ENCODE results near the gene PRICKLE3. TPM values are rescaled to one million over a fixed set of nuclear protein-coding genes. Genes with fewer than 3 reads are reported as not detected.
A peak's percentile ranks its signal among the peaks of the same experiment; 100 is the strongest.

Gene PRICKLE3
- total and polyA plus RNA-seq, 7 experiments from 2014 or later, result 1.4 to 19.8 (median 9.0) TPM

DNA sequence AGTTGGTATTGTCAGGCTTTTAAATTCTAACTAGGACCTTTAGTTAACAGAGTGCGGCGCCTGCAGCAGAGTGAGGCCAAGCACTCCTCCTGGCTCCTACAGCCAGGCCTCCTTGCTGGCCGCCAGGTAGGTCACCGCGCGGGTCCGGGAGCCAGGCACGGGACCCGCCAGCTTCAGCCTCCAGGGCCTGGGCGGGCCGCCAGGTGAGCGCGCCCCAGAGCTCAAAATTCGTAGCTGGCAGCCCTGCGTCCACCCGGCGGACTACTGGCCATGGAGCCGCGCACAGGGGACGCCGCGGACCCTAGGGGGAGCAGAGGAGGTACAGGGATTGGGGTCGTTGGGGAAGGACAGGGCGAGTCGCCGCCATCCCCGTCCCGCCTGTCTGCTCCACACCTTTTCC, 23.6 kb downstream of the PRICKLE3 start, which contains the start of gene MAGIX:
Gene MAGIX (plus strand): TSS at position 139 of the 400 bp plus-strand sequence. CDS start 132 bp downstream, at position 271.
- ATAC-seq (no peak), DNase-seq (no peak)
- H3K36me3 Mint-ChIP-seq, result peaks cover 0 to 3% (median 0%) of the 10 kb centered on the region in 5 donors
- peak within 1 kb of the TSS; percentile 43 to 84 (median 72) for H3K4me3 Mint-ChIP-seq
- intact Hi-C loops (cut with micrococcal nuclease), result loop anchor here (1.0 to 10.0 kb wide), 6 partner anchors 10 to 715 kb away; partner anchors contain the start of genes GPKOW (in 2 of the 2), PQBP1 (in 2 of the 2), TIMM17B (in 2 of the 2) and PRAF2 (in 1 of the 2)
- Histone ChIP-seq H3K4me3 (ENCODE audit: low read length) (peak within 1 kb of the TSS; percentile 50), H3K9me3 (ENCODE audit: control insufficient read depth in 2 of 3, low read length in 3 of 3) (no peaks in the 10 kb centered on the region), H3K36me3 (ENCODE audit: control insufficient read depth in 2 of 3, insufficient read depth in 3 of 3, low read length in 3 of 3) (no peaks in the 10 kb centered on the region), H3K4me1 (ENCODE audit: control insufficient read depth in 2 of 2, insufficient read depth in 2 of 2, low read length in 2 of 2) (peaks cover 10 to 13% of the 10 kb centered on the region in 2 donors), H3K27me3 (ENCODE audit: control insufficient read depth in 2 of 2, insufficient read depth in 2 of 2, low read length in 2 of 2) (no peaks in the 10 kb centered on the region), H3K27ac (ENCODE audit: low read depth, low read length) (peak within 1 kb of the TSS; percentile 74)
- H3K4me1 Mint-ChIP-seq, result peaks cover 11 to 29% (median 21%) of the 10 kb centered on the region in 7 donors
- CTCF ChIA-PET, result no interaction called here
- POLR2A ChIA-PET, result no interaction called here
- peaks cover 0 to 2% (median 0%) of the 10 kb centered on the region in 11 donors for H3K9me3 Mint-ChIP-seq
- H3K27me3 Mint-ChIP-seq, result peaks cover 0 to 2% (median 0%) of the 10 kb centered on the region in 5 donors
- H3K27ac Mint-ChIP-seq, result peak within 1 kb of the TSS in 8 of 9 donors; percentile 6 to 92 (median 78)

DNA sequence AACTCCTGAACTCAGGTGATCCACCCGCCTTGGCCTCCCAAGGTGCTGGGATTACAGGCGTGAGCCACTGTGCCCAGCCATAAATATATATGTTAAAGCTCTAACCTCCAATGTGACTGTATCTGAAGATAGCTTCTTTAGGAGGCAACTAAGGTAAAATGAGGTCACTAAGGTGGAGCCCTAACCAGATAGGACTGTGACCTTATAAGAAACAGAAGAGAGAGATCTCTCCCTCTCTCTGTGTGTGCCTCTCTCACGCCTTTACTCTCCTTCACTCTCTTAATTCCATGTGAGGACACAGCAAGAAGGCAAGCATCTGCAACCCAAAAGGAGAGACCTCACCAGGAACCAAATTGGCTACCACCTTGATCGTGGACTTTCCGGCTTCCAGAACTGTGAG, 24.5 kb downstream of the PRICKLE3 start:
- ChIA-PET CTCF (interaction anchor here (0.6 kb wide), 1 partner anchor 40 kb away, joined by 4 read pairs; no protein-coding TSS in a partner anchor), POLR2A (interaction anchor here (0.7 kb wide), 1 partner anchor 588 kb away, joined by 3 read pairs; the partner anchor contains the start of gene RBM3)
- DNase-seq (no peak), ATAC-seq (no peak)
- H3K36me3 Mint-ChIP-seq, result peaks cover 0 to 3% (median 0%) of the 10 kb centered on the region in 5 donors
- H3K27ac Mint-ChIP-seq, result peak overlapping the region in 1 of 9 donors; percentile 6
- no peak overlapping the region for H3K4me3 Mint-ChIP-seq
- Histone ChIP-seq H3K4me1 (ENCODE audit: control insufficient read depth in 2 of 2, insufficient read depth in 2 of 2, low read length in 2 of 2) (peaks cover 6 to 9% of the 10 kb centered on the region in 2 donors), H3K27me3 (ENCODE audit: control insufficient read depth in 2 of 2, insufficient read depth in 2 of 2, low read length in 2 of 2) (no peaks in the 10 kb centered on the region), H3K27ac (ENCODE audit: low read depth, low read length) (no peak overlapping the region), H3K9me3 (ENCODE audit: control insufficient read depth in 2 of 3, low read length in 3 of 3) (no peaks in the 10 kb centered on the region), H3K36me3 (ENCODE audit: control insufficient read depth in 2 of 3, insufficient read depth in 3 of 3, low read length in 3 of 3) (no peaks in the 10 kb centered on the region), H3K4me3 (ENCODE audit: low read length) (no peak overlapping the region)
- H3K9me3 Mint-ChIP-seq, result peaks cover 0 to 2% (median 0%) of the 10 kb centered on the region in 11 donors
- peaks cover 7 to 22% (median 13%) of the 10 kb centered on the region in 7 donors for H3K4me1 Mint-ChIP-seq
- peaks cover 0 to 2% (median 0%) of the 10 kb centered on the region in 5 donors for H3K27me3 Mint-ChIP-seq
- intact Hi-C loops (cut with micrococcal nuclease), result loop anchor here (2.0 to 10.0 kb wide), 4 partner anchors 39 to 716 kb away; partner anchors contain the start of genes PQBP1 (in 2 of the 2), TIMM17B (in 2 of the 2), GPKOW (in 1 of the 2) and PRAF2 (in 1 of the 2)

DNA sequence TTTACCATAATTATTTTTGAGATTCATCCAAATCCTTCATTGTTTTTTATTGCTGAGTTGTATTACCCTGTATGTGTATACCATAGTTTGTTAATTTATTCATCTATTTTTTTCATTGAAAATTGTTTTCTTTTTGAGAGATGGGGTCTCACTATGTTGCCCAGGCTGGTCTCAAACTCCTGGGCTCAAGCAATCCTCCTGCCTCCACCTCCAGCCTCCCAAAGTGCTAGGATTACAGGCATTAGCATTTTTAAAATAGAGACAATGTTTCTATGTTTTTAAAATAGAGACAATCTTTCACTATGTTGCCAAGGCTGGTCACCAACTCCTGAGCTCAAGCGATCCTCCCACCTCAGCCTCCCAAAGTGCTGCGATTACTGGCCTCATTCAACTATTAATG, 25.3 kb downstream of the PRICKLE3 start:
- peaks cover 7 to 17% (median 9%) of the 10 kb centered on the region in 7 donors for H3K4me1 Mint-ChIP-seq

DNA sequence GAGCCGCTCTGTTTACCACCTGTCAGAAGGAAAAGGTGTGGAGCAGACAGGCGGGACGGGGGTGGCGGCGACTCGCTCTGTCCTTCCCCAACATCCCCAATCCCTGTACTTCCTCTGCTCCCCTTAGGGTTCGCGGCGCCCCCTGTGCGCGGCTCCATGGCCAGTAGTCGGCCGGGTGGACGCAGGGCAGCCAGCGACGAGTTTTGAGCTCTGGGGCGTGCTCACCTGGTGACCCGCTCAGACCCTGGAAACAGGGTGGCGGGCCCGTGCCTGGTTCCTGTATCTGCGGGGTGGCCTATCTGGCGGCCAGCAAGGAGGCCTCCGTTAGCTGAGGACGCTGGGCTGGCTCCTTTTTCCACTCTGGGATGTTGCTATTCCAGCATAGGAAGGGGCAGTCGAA, 29.0 kb downstream of the PRICKLE3 start:
- no peaks in the 10 kb centered on the region for H3K36me3 Mint-ChIP-seq
- Histone ChIP-seq H3K4me1 (ENCODE audit: control insufficient read depth in 2 of 2, insufficient read depth in 2 of 2, low read length in 2 of 2) (peaks cover 0 to 6% of the 10 kb centered on the region in 2 donors), H3K27me3 (ENCODE audit: control insufficient read depth in 2 of 2, insufficient read depth in 2 of 2, low read length in 2 of 2) (no peaks in the 10 kb centered on the region), H3K36me3 (ENCODE audit: control insufficient read depth in 2 of 3, insufficient read depth in 3 of 3, low read length in 3 of 3) (no peaks in the 10 kb centered on the region), H3K27ac (ENCODE audit: low read depth, low read length) (no peak overlapping the region), H3K4me3 (ENCODE audit: low read length) (no peak overlapping the region), H3K9me3 (ENCODE audit: control insufficient read depth in 2 of 3, low read length in 3 of 3) (no peaks in the 10 kb centered on the region)
- peaks cover 7 to 21% (median 13%) of the 10 kb centered on the region in 7 donors for H3K4me1 Mint-ChIP-seq
- peaks cover 0 to 2% (median 0%) of the 10 kb centered on the region in 11 donors for H3K9me3 Mint-ChIP-seq
- ATAC-seq, result no peak
- H3K4me3 Mint-ChIP-seq, result peak overlapping the region in 4 of 10 donors; percentile 25 to 36 (median 33)
- H3K27ac Mint-ChIP-seq, result peak overlapping the region in 2 of 9 donors; percentile 32 to 55
- peaks cover 0 to 2% (median 0%) of the 10 kb centered on the region in 5 donors for H3K27me3 Mint-ChIP-seq
- CTCF ChIA-PET, result no interaction called here
- intact Hi-C loops (cut with micrococcal nuclease), result loop anchor here in 1 of 2 donors (5.0 kb wide), 1 partner anchor 35 kb away; no protein-coding TSS in a partner anchor
- DNase-seq, result no peak
- POLR2A ChIA-PET, result interaction anchor here (1.1 kb wide), 1 partner anchor 10 kb away, joined by 4 read pairs; no protein-coding TSS in a partner anchor

More for the DNA sequence above, 25.3 kb downstream of the PRICKLE3 start:
- Histone ChIP-seq H3K4me1 (ENCODE audit: control insufficient read depth in 2 of 2, insufficient read depth in 2 of 2, low read length in 2 of 2) (peaks cover 3 to 6% of the 10 kb centered on the region in 2 donors), H3K27me3 (ENCODE audit: control insufficient read depth in 2 of 2, insufficient read depth in 2 of 2, low read length in 2 of 2) (no peaks in the 10 kb centered on the region), H3K9me3 (ENCODE audit: control insufficient read depth in 2 of 3, low read length in 3 of 3) (no peaks in the 10 kb centered on the region), H3K4me3 (ENCODE audit: low read length) (no peak overlapping the region), H3K27ac (ENCODE audit: low read depth, low read length) (no peak overlapping the region), H3K36me3 (ENCODE audit: control insufficient read depth in 2 of 3, insufficient read depth in 3 of 3, low read length in 3 of 3) (no peaks in the 10 kb centered on the region)
- DNase-seq (no peak), ATAC-seq (no peak)
- Mint-ChIP-seq H3K9me3 (peaks cover 0 to 2% (median 0%) of the 10 kb centered on the region in 11 donors), H3K4me3 (no peak overlapping the region), H3K27ac (no peak overlapping the region), H3K27me3 (peaks cover 0 to 2% (median 0%) of the 10 kb centered on the region in 5 donors), H3K36me3 (peaks cover 0 to 3% (median 0%) of the 10 kb centered on the region in 5 donors)
- ChIA-PET POLR2A (no interaction called here), CTCF (interaction anchor here (0.6 kb wide), 1 partner anchor 40 kb away, joined by 4 read pairs; no protein-coding TSS in a partner anchor)
- intact Hi-C loops (cut with micrococcal nuclease), result loop anchor here (5.0 to 10.0 kb wide), 3 partner anchors 86 to 716 kb away; partner anchors contain the start of genes PQBP1 (in 2 of the 2), TIMM17B (in 2 of the 2), PRAF2 (in 1 of the 2) and USP27X (in 1 of the 2)

DNA sequence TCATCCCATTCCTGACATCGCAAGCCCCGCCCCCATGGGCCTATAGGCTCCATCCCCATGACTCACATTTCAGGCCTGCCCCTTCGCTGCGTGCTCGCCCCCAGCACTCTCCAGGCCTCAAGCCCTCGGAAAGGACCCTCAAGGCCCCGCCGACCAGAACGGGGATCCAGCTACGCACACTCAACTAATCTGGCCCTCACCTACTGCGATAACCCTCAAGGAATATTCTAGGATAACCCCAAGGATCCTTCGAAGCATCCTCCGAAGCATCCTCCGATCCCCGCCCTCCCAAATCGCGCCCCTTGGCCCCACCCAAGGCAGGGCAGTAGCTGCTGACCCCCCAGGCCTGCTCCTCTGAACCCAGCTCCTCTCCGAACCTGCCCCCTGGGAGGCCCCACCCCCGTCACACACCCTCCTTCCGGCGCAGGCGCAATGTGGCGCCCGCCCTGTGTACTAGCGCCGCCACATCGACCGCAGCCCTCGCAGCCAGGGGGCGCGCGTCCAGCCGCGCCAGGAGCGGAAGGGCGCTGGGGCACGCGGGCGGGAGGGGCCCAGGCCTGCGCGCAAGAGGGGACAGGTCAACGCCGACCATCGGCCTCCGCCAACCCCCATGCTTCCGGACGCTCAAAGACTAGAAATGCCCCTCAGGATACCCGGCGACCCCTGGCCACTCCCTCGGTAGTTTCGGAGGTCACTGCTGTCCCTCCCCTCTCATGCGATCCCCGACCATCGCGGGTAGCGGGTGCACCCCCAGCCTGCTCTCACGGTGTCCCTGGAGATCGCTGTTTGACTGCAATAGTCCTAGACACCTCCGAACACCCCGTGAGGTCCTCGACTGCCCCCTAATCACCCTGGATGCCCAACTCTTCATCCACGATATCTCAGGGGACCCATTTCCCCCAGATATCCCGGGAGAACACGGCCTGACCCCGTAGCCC, 30.0 kb downstream of the PRICKLE3 start:
- Histone ChIP-seq H3K27me3 (ENCODE audit: control insufficient read depth in 2 of 2, insufficient read depth in 2 of 2, low read length in 2 of 2) (no peaks in the 10 kb centered on the region), H3K4me3 (ENCODE audit: low read length) (peak overlapping the region; percentile 74), H3K4me1 (ENCODE audit: control insufficient read depth in 2 of 2, insufficient read depth in 2 of 2, low read length in 2 of 2) (peaks cover 0 to 6% of the 10 kb centered on the region in 2 donors), H3K9me3 (ENCODE audit: control insufficient read depth in 2 of 3, low read length in 3 of 3) (no peaks in the 10 kb centered on the region), H3K36me3 (ENCODE audit: control insufficient read depth in 2 of 3, insufficient read depth in 3 of 3, low read length in 3 of 3) (no peaks in the 10 kb centered on the region), H3K27ac (ENCODE audit: low read depth, low read length) (peak overlapping the region; percentile 91)
- H3K36me3 Mint-ChIP-seq, result no peaks in the 10 kb centered on the region
- intact Hi-C loops (cut with micrococcal nuclease), result loop anchor here (1.0 to 5.0 kb wide), 6 partner anchors 10 to 154 kb away; partner anchors contain the start of genes GPKOW (in 2 of the 2), GRIPAP1 (in 1 of the 2) and PRICKLE3 (in 1 of the 2)
- DNase-seq (peak; percentile 75 to 87 (median 85)), ATAC-seq (peak; percentile 97)
- peak overlapping the region; percentile 93 to 99 (median 97) for H3K4me3 Mint-ChIP-seq
- CTCF ChIA-PET, result interaction anchor here (0.6 to 1.2 kb wide), 6 partner anchors 9 to 1209 kb away, joined by 3 to 6 read pairs (median 3); no protein-coding TSS in a partner anchor
- H3K27me3 Mint-ChIP-seq, result peaks cover 0 to 2% (median 0%) of the 10 kb centered on the region in 5 donors
- peaks cover 0 to 2% (median 0%) of the 10 kb centered on the region in 11 donors for H3K9me3 Mint-ChIP-seq
- peaks cover 7 to 21% (median 13%) of the 10 kb centered on the region in 7 donors for H3K4me1 Mint-ChIP-seq
- POLR2A ChIA-PET, result interaction anchor here (0.6 to 2.6 kb wide), 13 partner anchors 11 to 198 kb away, joined by 3 to 23 read pairs (median 3); partner anchors contain the start of genes GPKOW, OTUD5 and WDR45
- H3K27ac Mint-ChIP-seq, result peak overlapping the region; percentile 89 to 99 (median 96)
